ENCODE measurements around the gene HMG20A.

GRCh38 chr15:77371850-77372563 is 48.7 kb upstream of the HMG20A start:
- TF ChIP-seq GATA2 (IDR thresholded peaks at IDR 0.05; ENCODE audit: low read depth, low read length) (no peak), GATA3 (IDR thresholded peaks at IDR 0.05; ENCODE audit: low read depth, low read length) (no peak)

All from SH-SY5Y (cell line).